ENCODE results near the gene TSPAN6.
A peak's percentile ranks its signal among the peaks of the same experiment; 100 is the strongest.

The TSPAN6 gene

GRCh38 chrX:100648458-100649417 is 12.1 kb upstream of the TSPAN6 start:
- Histone ChIP-seq H3K36me3 (ENCODE audit: control insufficient read depth, insufficient read depth, low read length) (no peaks in the 10 kb centered on the region), H3K27me3 (replicated peaks; ENCODE audit: control insufficient read depth, insufficient read depth, low read length, poor library complexity, severe bottlenecking) (no peaks in the 10 kb centered on the region), H3K4me3 (ENCODE audit: insufficient read depth, low read depth, low read length, poor library complexity, severe bottlenecking) (no peak overlapping the region), H3K9me3 (ENCODE audit: control insufficient read depth, low read length) (no peaks in the 10 kb centered on the region), H3K4me1 (ENCODE audit: control insufficient read depth, insufficient read depth, low read length, poor library complexity, severe bottlenecking) (no peaks in the 10 kb centered on the region), H3K27ac (ENCODE audit: insufficient read depth, low read length, poor library complexity, severe bottlenecking) (no peak overlapping the region)
- no peak for DNase-seq

- Histone ChIP-seq H3K36me3 (ENCODE audit: control insufficient read depth, insufficient read depth, low read length) (no peaks in the 10 kb centered on the region), H3K27ac (ENCODE audit: insufficient read depth, low read length, poor library complexity, severe bottlenecking) (no peak overlapping the region), H3K4me3 (ENCODE audit: insufficient read depth, low read depth, low read length, poor library complexity, severe bottlenecking) (no peak overlapping the region), H3K27me3 (replicated peaks; ENCODE audit: control insufficient read depth, insufficient read depth, low read length, poor library complexity, severe bottlenecking) (no peaks in the 10 kb centered on the region), H3K4me1 (ENCODE audit: control insufficient read depth, insufficient read depth, low read length, poor library complexity, severe bottlenecking) (no peaks in the 10 kb centered on the region), H3K9me3 (ENCODE audit: control insufficient read depth, low read length) (no peaks in the 10 kb centered on the region)
- DNase-seq: no peak
Measured at GRCh38 chrX:100647739-100648138, 11.1 kb upstream of the TSPAN6 start.

GRCh38 chrX:100647095-100647494 is 10.5 kb upstream of the TSPAN6 start:
- Histone ChIP-seq H3K27me3 (replicated peaks; ENCODE audit: control insufficient read depth, insufficient read depth, low read length, poor library complexity, severe bottlenecking) (no peaks in the 10 kb centered on the region), H3K36me3 (ENCODE audit: control insufficient read depth, insufficient read depth, low read length) (no peaks in the 10 kb centered on the region), H3K4me3 (ENCODE audit: insufficient read depth, low read depth, low read length, poor library complexity, severe bottlenecking) (no peak overlapping the region), H3K9me3 (ENCODE audit: control insufficient read depth, low read length) (no peaks in the 10 kb centered on the region), H3K4me1 (ENCODE audit: control insufficient read depth, insufficient read depth, low read length, poor library complexity, severe bottlenecking) (no peaks in the 10 kb centered on the region), H3K27ac (ENCODE audit: insufficient read depth, low read length, poor library complexity, severe bottlenecking) (no peak overlapping the region)
- no peak for DNase-seq

GRCh38 chrX:100645106-100645505 is 8.5 kb upstream of the TSPAN6 start:
- no peak overlapping the region for H3K4me3 ChIP-seq (ENCODE audit: insufficient read depth, low read depth, low read length, poor library complexity, severe bottlenecking)
- no peaks in the 10 kb centered on the region for H3K4me1 ChIP-seq (ENCODE audit: control insufficient read depth, insufficient read depth, low read length, poor library complexity, severe bottlenecking)
- no peak for DNase-seq
- H3K9me3 ChIP-seq (ENCODE audit: control insufficient read depth, low read length): no peaks in the 10 kb centered on the region
- H3K36me3 ChIP-seq (ENCODE audit: control insufficient read depth, insufficient read depth, low read length): no peaks in the 10 kb centered on the region
- no peak overlapping the region for H3K27ac ChIP-seq (ENCODE audit: insufficient read depth, low read length, poor library complexity, severe bottlenecking)
- no peaks in the 10 kb centered on the region for H3K27me3 ChIP-seq (replicated peaks; ENCODE audit: control insufficient read depth, insufficient read depth, low read length, poor library complexity, severe bottlenecking)

- H3K4me1 ChIP-seq (ENCODE audit: control insufficient read depth, insufficient read depth, low read length, poor library complexity, severe bottlenecking): no peaks in the 10 kb centered on the region
- no peak for DNase-seq
- no peak within 1 kb of the TSS for H3K27ac ChIP-seq (ENCODE audit: insufficient read depth, low read length, poor library complexity, severe bottlenecking)
- H3K4me3 ChIP-seq (ENCODE audit: insufficient read depth, low read depth, low read length, poor library complexity, severe bottlenecking): no peak within 1 kb of the TSS
- H3K36me3 ChIP-seq (ENCODE audit: control insufficient read depth, insufficient read depth, low read length): no peaks in the 10 kb centered on the region
- no peaks in the 10 kb centered on the region for H3K27me3 ChIP-seq (replicated peaks; ENCODE audit: control insufficient read depth, insufficient read depth, low read length, poor library complexity, severe bottlenecking)
- no peaks in the 10 kb centered on the region for H3K9me3 ChIP-seq (ENCODE audit: control insufficient read depth, low read length)
Measured at GRCh38 chrX:100643956-100644860, 7.6 kb upstream of the TSPAN6 start, which contains the start of gene SRPX2. TSS of gene SRPX2 (plus strand) at chrX:100644199. CDS start at chrX:100646323, 2,124 bp downstream.

- Histone ChIP-seq H3K9me3 (ENCODE audit: control insufficient read depth, low read length) (no peaks in the 10 kb centered on the region), H3K36me3 (ENCODE audit: control insufficient read depth, insufficient read depth, low read length) (no peaks in the 10 kb centered on the region), H3K4me1 (ENCODE audit: control insufficient read depth, insufficient read depth, low read length, poor library complexity, severe bottlenecking) (no peaks in the 10 kb centered on the region), H3K4me3 (ENCODE audit: insufficient read depth, low read depth, low read length, poor library complexity, severe bottlenecking) (no peak overlapping the region), H3K27me3 (replicated peaks; ENCODE audit: control insufficient read depth, insufficient read depth, low read length, poor library complexity, severe bottlenecking) (no peaks in the 10 kb centered on the region), H3K27ac (ENCODE audit: insufficient read depth, low read length, poor library complexity, severe bottlenecking) (no peak overlapping the region)
- no peak for DNase-seq
Measured at GRCh38 chrX:100643212-100643611, 6.6 kb upstream of the TSPAN6 start.

GRCh38 chrX:100642290-100642689 is 5.7 kb upstream of the TSPAN6 start:
- no peak overlapping the region for H3K27ac ChIP-seq (ENCODE audit: insufficient read depth, low read length, poor library complexity, severe bottlenecking)
- H3K36me3 ChIP-seq (ENCODE audit: control insufficient read depth, insufficient read depth, low read length): no peaks in the 10 kb centered on the region
- no peak overlapping the region for H3K4me3 ChIP-seq (ENCODE audit: insufficient read depth, low read depth, low read length, poor library complexity, severe bottlenecking)
- no peaks in the 10 kb centered on the region for H3K4me1 ChIP-seq (ENCODE audit: control insufficient read depth, insufficient read depth, low read length, poor library complexity, severe bottlenecking)
- H3K9me3 ChIP-seq (ENCODE audit: control insufficient read depth, low read length): no peaks in the 10 kb centered on the region
- no peak for DNase-seq
- no peaks in the 10 kb centered on the region for H3K27me3 ChIP-seq (replicated peaks; ENCODE audit: control insufficient read depth, insufficient read depth, low read length, poor library complexity, severe bottlenecking)

GRCh38 chrX:100635989-100636320 is 651 bp downstream of the TSPAN6 start:
- no peaks in the 10 kb centered on the region for H3K27me3 ChIP-seq (replicated peaks; ENCODE audit: control insufficient read depth, insufficient read depth, low read length, poor library complexity, severe bottlenecking)
- H3K4me3 ChIP-seq (ENCODE audit: insufficient read depth, low read depth, low read length, poor library complexity, severe bottlenecking): peak overlapping the region; percentile 47
- H3K36me3 ChIP-seq (ENCODE audit: control insufficient read depth, insufficient read depth, low read length): no peaks in the 10 kb centered on the region
- H3K27ac ChIP-seq (ENCODE audit: insufficient read depth, low read length, poor library complexity, severe bottlenecking): no peak overlapping the region
- no peak for DNase-seq
- H3K4me1 ChIP-seq (ENCODE audit: control insufficient read depth, insufficient read depth, low read length, poor library complexity, severe bottlenecking): no peaks in the 10 kb centered on the region
- no peaks in the 10 kb centered on the region for H3K9me3 ChIP-seq (ENCODE audit: control insufficient read depth, low read length)

GRCh38 chrX:100635040-100635439 is 1.6 kb downstream of the TSPAN6 start:
- Histone ChIP-seq H3K27ac (ENCODE audit: insufficient read depth, low read length, poor library complexity, severe bottlenecking) (no peak overlapping the region), H3K27me3 (replicated peaks; ENCODE audit: control insufficient read depth, insufficient read depth, low read length, poor library complexity, severe bottlenecking) (no peaks in the 10 kb centered on the region), H3K4me3 (ENCODE audit: insufficient read depth, low read depth, low read length, poor library complexity, severe bottlenecking) (no peak overlapping the region), H3K36me3 (ENCODE audit: control insufficient read depth, insufficient read depth, low read length) (no peaks in the 10 kb centered on the region), H3K9me3 (ENCODE audit: control insufficient read depth, low read length) (no peaks in the 10 kb centered on the region), H3K4me1 (ENCODE audit: control insufficient read depth, insufficient read depth, low read length, poor library complexity, severe bottlenecking) (no peaks in the 10 kb centered on the region)
- DNase-seq: no peak

Data from effector memory CD4-positive, alpha-beta T cell (primary cell).